ENCODE measurements around the gene BCAS3. TPM values are rescaled to one million over a fixed set of nuclear protein-coding genes. Genes with fewer than 3 reads are reported as not detected.

Gene BCAS3
- total RNA-seq, 4 donors from 2014 or later: 20.7 to 76.3 (median 39.8) TPM

DNA sequence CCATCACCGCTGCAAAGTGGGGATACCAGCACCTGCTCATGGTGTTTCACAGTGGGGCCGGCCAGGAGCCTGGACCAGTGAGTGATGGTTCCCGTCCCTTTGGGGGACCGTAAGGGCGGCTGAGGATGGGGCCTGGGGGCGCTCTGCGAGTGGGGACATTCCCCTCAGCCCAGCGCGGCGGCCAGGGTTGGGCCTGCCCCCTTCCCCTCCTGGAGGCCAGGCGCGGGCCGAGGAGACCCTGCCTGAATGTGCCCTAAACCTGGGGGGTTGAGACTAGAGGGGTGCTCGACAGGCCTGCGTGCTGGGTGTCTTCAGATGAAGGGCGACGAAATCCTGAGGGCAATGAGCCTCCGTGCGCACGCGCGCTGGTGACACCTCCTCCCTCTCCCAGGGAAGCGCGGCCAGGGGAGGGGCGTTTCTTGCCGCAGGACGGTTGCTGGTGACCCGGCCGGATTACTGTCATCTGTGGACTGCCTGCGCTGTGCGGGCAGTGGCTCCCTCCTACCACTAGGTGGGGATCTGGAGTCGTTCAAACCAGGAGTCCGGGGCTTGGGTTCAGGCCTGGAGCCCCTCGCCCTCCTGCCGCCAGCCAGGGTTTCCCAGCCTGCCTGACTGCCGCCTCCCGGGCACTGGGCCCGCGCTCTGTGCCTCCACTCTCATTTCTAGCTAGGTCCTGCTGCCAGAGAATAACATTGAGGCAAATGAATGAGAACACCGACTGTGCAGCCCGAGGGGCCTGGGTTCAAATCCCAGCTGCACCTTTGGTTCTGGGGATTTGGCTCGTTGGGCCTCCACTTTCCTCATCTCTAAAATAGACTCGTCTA is 739.1 kb downstream of the BCAS3 start:
- TF ChIP-seq EP300 (IDR thresholded peaks at IDR 0.05; ENCODE audit: low read depth): no peak
- TF ChIP-seq, protein P1, sequence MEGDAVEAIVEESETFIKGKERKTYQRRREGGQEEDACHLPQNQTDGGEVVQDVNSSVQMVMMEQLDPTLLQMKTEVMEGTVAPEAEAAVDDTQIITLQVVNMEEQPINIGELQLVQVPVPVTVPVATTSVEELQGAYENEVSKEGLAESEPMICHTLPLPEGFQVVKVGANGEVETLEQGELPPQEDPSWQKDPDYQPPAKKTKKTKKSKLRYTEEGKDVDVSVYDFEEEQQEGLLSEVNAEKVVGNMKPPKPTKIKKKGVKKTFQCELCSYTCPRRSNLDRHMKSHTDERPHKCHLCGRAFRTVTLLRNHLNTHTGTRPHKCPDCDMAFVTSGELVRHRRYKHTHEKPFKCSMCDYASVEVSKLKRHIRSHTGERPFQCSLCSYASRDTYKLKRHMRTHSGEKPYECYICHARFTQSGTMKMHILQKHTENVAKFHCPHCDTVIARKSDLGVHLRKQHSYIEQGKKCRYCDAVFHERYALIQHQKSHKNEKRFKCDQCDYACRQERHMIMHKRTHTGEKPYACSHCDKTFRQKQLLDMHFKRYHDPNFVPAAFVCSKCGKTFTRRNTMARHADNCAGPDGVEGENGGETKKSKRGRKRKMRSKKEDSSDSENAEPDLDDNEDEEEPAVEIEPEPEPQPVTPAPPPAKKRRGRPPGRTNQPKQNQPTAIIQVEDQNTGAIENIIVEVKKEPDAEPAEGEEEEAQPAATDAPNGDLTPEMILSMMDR (IDR thresholded peaks at IDR 0.05): peak; percentile 76 to 96 (median 91)
- WGBS, 2 donors (ENCODE audit: low coverage in 1 of 2): 37% methylated on average over 29 of the region's 43 CpGs; no CpG with 5 or more reads in 1 of the 2 donors
- no peak overlapping the region for H3K4me3 ChIP-seq
- peaks cover 43% of the 10 kb centered on the region for H3K27me3 ChIP-seq
- H3K4me1 ChIP-seq: peaks cover 6 to 18% (median 12%) of the 10 kb centered on the region in 4 donors
- no peaks in the 10 kb centered on the region for H3K9me3 ChIP-seq
- peak; percentile 77 for DNase-seq
- intact Hi-C loops (cut with DNase I; ENCODE audit: low total_unique reads) (loop anchor here (5.0 to 10.0 kb wide), 3 partner anchors 136 to 892 kb away; partner anchors contain the start of gene APPBP2), in situ Hi-C loops (cut with MboI; ENCODE audit: low pct_ligation_motif_present in 1 of 4, low pct_unique_long_range_greater_than_20kb in 1 of 4, low sequenced_read_pairs in 3 of 4) (loop anchor here in 1 of 4 donors (25.0 kb wide), 1 partner anchor 421 kb away; no protein-coding TSS in a partner anchor)
- H3K36me3 ChIP-seq: no peaks in the 10 kb centered on the region
- no peak overlapping the region for H3K27ac ChIP-seq

DNA sequence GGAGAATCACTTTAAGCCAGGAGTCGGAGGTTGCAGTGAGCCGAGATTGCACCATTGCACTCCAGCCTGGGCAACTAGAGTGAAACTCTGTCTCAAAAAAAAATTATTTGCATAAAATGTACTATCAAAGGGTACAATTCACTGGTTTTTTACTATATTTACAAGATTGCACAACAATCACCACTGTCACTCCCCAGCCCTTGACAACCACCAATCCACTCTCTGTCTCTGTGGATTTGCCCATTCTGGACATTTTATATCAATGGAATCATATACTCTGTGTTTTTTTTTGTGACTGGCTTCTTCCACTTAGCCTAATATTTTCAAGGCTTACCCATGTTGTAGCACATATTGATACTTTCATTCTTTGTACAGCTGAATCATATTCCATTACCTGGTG is 740.8 kb downstream of the BCAS3 start:
- 78 to 79% methylated on average over 2 of the region's 2 CpGs for WGBS, 2 donors (ENCODE audit: low coverage in 1 of 2)
- peaks cover 0 to 8% (median 0%) of the 10 kb centered on the region in 4 donors for H3K4me1 ChIP-seq
- intact Hi-C loops (cut with DNase I; ENCODE audit: low total_unique reads): loop anchor here (5.0 to 10.0 kb wide), 3 partner anchors 134 to 894 kb away; partner anchors contain the start of gene APPBP2
- no peak for DNase-seq
- no peak overlapping the region for H3K4me3 ChIP-seq
- H3K36me3 ChIP-seq: no peaks in the 10 kb centered on the region
- in situ Hi-C loops (cut with MboI; ENCODE audit: low pct_ligation_motif_present in 1 of 4, low pct_unique_long_range_greater_than_20kb in 1 of 4, low sequenced_read_pairs in 3 of 4): loop anchor here in 1 of 4 donors (25.0 kb wide), 1 partner anchor 419 kb away; no protein-coding TSS in a partner anchor
- TF ChIP-seq EP300 (IDR thresholded peaks at IDR 0.05; ENCODE audit: low read depth) (no peak), POLR2AphosphoS5 (IDR thresholded peaks at IDR 0.05) (no peak), POLR2A (IDR thresholded peaks at IDR 0.05) (no peak)
- TF ChIP-seq, protein P1 (IDR thresholded peaks at IDR 0.05): no peak
- no peaks in the 10 kb centered on the region for H3K9me3 ChIP-seq
- no peak overlapping the region for H3K27ac ChIP-seq
- H3K27me3 ChIP-seq: peaks cover 44% of the 10 kb centered on the region

- intact Hi-C loops (cut with DNase I; ENCODE audit: low total_unique reads): loop anchor here (5.0 to 10.0 kb wide), 3 partner anchors 133 to 895 kb away; partner anchors contain the start of gene APPBP2
- in situ Hi-C loops (cut with MboI; ENCODE audit: low pct_ligation_motif_present in 1 of 4, low pct_unique_long_range_greater_than_20kb in 1 of 4, low sequenced_read_pairs in 3 of 4): loop anchor here in 3 of 4 donors (10.0 to 25.0 kb wide), 2 partner anchors 135 to 418 kb away; no protein-coding TSS in a partner anchor
- DNase-seq: no peak
These were observed 741.9 kb downstream of the BCAS3 start for GRCh38 chr17:61419496-61420046.

More at GRCh38 chr17:61419496-61420046, 741.9 kb downstream of the BCAS3 start:
- peaks cover 0 to 8% (median 0%) of the 10 kb centered on the region in 4 donors for H3K4me1 ChIP-seq
- no peaks in the 10 kb centered on the region for H3K9me3 ChIP-seq
- TF ChIP-seq, protein P1 (IDR thresholded peaks at IDR 0.05): no peak
- TF ChIP-seq POLR2A (IDR thresholded peaks at IDR 0.05) (no peak), EP300 (IDR thresholded peaks at IDR 0.05; ENCODE audit: low read depth) (no peak), POLR2AphosphoS5 (IDR thresholded peaks at IDR 0.05) (no peak)
- H3K36me3 ChIP-seq: no peaks in the 10 kb centered on the region
- H3K27ac ChIP-seq: no peak overlapping the region
- H3K27me3 ChIP-seq: peaks cover 50% of the 10 kb centered on the region
- no peak overlapping the region for H3K4me3 ChIP-seq
- 82% methylated on average over 8 of the region's 8 CpGs; no CpG with 5 or more reads in 1 of the 2 donors for WGBS, 2 donors (ENCODE audit: low coverage in 1 of 2)

Measured in transverse colon (tissue), 4 donors.